CD14-positive monocyte (primary cell): ENCODE results near the gene SVIL. TPM values are rescaled to one million over a fixed set of nuclear protein-coding genes. Genes with fewer than 3 reads are reported as not detected.

ENCODE experiments used
- DNase-seq, 3 donors: peaks; one replicate each; pipeline ENCODE4 v3.0.0-alpha.2; 2011 to 2022
- H2AFZ ChIP-seq: 2 replicates; pipeline ENCODE4 v1.6.0; 2012; ENCODE audit warnings: mild to moderate bottlenecking, low read depth, low read length, inconsistent platforms; ENCODE audit not compliant: insufficient read depth, poor library complexity, severe bottlenecking
- H3K27ac ChIP-seq, 2 donors: 1 replicate in 1 of 2; 2 replicates in 1 of 2; pipeline ENCODE4 v1.5.1; 2012 to 2013; ENCODE audit warnings: low read length in 2 of 2, control low read depth in 1 of 2, inconsistent platforms in 1 of 2, low read depth in 1 of 2, mild to moderate bottlenecking in 1 of 2
- H3K27me3 ChIP-seq, 2 donors: one replicate each; pipeline versions ENCODE4 v1.6.0 to v1.6.1; 2011 to 2013; ENCODE audit warnings: low read length in 2 of 2; ENCODE audit not compliant: control insufficient read depth in 2 of 2, insufficient read depth in 2 of 2
- H3K36me3 ChIP-seq, 2 donors: replicated peaks in 1 of 2; 1 replicate in 1 of 2; 2 replicates in 1 of 2; pipeline versions ENCODE4 v1.5.1 to v1.6.1; 2012 to 2013; ENCODE audit warnings: low read length in 2 of 2, control low read depth in 1 of 2, inconsistent platforms in 1 of 2, mild to moderate bottlenecking in 1 of 2; ENCODE audit not compliant: insufficient read depth in 2 of 2, control insufficient read depth in 1 of 2
- H3K4me1 ChIP-seq, 2 donors: 1 replicate in 1 of 2; 2 replicates in 1 of 2; pipeline versions ENCODE4 v1.5.1 to v1.6.1; 2012 to 2013; ENCODE audit warnings: low read length in 2 of 2, control low read depth in 1 of 2, inconsistent platforms in 1 of 2, mild to moderate bottlenecking in 1 of 2, moderate library complexity in 1 of 2; ENCODE audit not compliant: insufficient read depth in 2 of 2, control insufficient read depth in 1 of 2
- H3K4me2 ChIP-seq: replicated peaks from 2 replicates; pipeline ENCODE3; 2012; ENCODE audit warnings: low read length, moderate library complexity, mild to moderate bottlenecking; ENCODE audit not compliant: poor library complexity, severe bottlenecking; ENCODE audit errors: extremely low read depth
- H3K4me3 ChIP-seq, 3 experiments: fragments of 200-600 bp in 1 of 3; sonication (generic) in 1 of 3; replicated peaks in 1 of 3; 1 replicate in 2 of 3; 2 replicates in 1 of 3; pipeline ENCODE4 v1.5.1; 2011 to 2013; ENCODE audit warnings: low read length in 3 of 3, mild to moderate bottlenecking in 3 of 3, control low read depth in 2 of 3, low read depth in 2 of 3, inconsistent platforms in 1 of 3, moderate library complexity in 1 of 3
- H3K79me2 ChIP-seq: 2 replicates; pipeline ENCODE4 v1.6.0; 2012; ENCODE audit warnings: mild to moderate bottlenecking, control low read depth, inconsistent platforms, low read length, moderate library complexity; ENCODE audit not compliant: insufficient read depth
- H3K9ac ChIP-seq: 2 replicates; pipeline ENCODE4 v1.6.0; 2017; ENCODE audit warnings: low read length, mild to moderate bottlenecking; ENCODE audit not compliant: insufficient read depth, poor library complexity, severe bottlenecking
- H3K9me3 ChIP-seq, 2 donors: replicated peaks in 1 of 2; 1 replicate in 1 of 2; 2 replicates in 1 of 2; pipeline versions ENCODE4 v1.5.1 to v1.6.1; 2012 to 2013; ENCODE audit warnings: low read length in 2 of 2, control low read depth in 1 of 2; ENCODE audit not compliant: control insufficient read depth in 1 of 2, insufficient read depth in 1 of 2
- H4K20me1 ChIP-seq: 2 replicates; pipeline ENCODE4 v1.6.0; 2012; ENCODE audit warnings: mild to moderate bottlenecking, low read length, control low read depth, moderate library complexity; ENCODE audit not compliant: insufficient read depth
- H3K27ac Mint-ChIP-seq, 7 donors: one replicate each; pipeline ENCODE4 v1.8.0; 2020; ENCODE audit warnings: mild to moderate bottlenecking in 7 of 7, mixed read lengths in 7 of 7, moderate library complexity in 6 of 7, inconsistent platforms in 2 of 7
- H3K27me3 Mint-ChIP-seq, 3 donors: one replicate each; pipeline ENCODE4 v1.8.0; 2021 to 2022; ENCODE audit warnings: low read depth in 3 of 3, mild to moderate bottlenecking in 3 of 3, mixed read lengths in 3 of 3, moderate library complexity in 3 of 3, inconsistent platforms in 1 of 3
- H3K36me3 Mint-ChIP-seq, 2 donors: one replicate each; pipeline ENCODE4 v1.8.0; 2020; ENCODE audit warnings: mixed read lengths in 2 of 2, inconsistent platforms in 1 of 2, mild to moderate bottlenecking in 1 of 2
- H3K4me1 Mint-ChIP-seq: one replicate; pipeline ENCODE4 v1.8.0; 2020; ENCODE audit warnings: mild to moderate bottlenecking, mixed read lengths
- H3K4me3 Mint-ChIP-seq, 2 donors: one replicate each; pipeline ENCODE4 v1.8.0; 2020; ENCODE audit warnings: mild to moderate bottlenecking in 2 of 2, mixed read lengths in 2 of 2, moderate library complexity in 1 of 2
- H3K9me3 Mint-ChIP-seq, 7 donors: one replicate each; pipeline ENCODE4 v1.8.0; 2020 to 2022; ENCODE audit warnings: mixed read lengths in 7 of 7, mild to moderate bottlenecking in 6 of 7, moderate library complexity in 6 of 7, inconsistent platforms in 2 of 7
- WGBS: methylation state at CpG from one replicate; pipeline ENCODE4 v1.1.5; 2013; ENCODE audit warnings: missing lambda C conversion rate; ENCODE audit not compliant: insufficient coverage; 5-methylcytosine and 5-hydroxymethylcytosine counted together
- intact Hi-C, 2 donors: fragments of 100-400 bp; cut with micrococcal nuclease; formaldehyde crosslinking; loops; one replicate each; pipeline versions ENCODE4 v1.15.0 to v1.15.1; 2023
- polyA plus RNA-seq, 3 donors: library from polyadenylated mRNA; depleted of rRNA in 1 of 3; unstranded in 2 of 3; stranded (reverse) in 1 of 3; fragments of 300-500 nt in 2 of 3; fragments of >200 nt in 1 of 3; fragmentation: Illumina TruSeq in 2 of 3; gene quantifications; 1 replicate in 2 of 3; 2 replicates in 1 of 3; pipeline ENCODE4 v1.2.3, GENCODE V29; 2012 to 2021
- TF ChIP-seq, protein P1 (sequence below): fragments of 200-600 bp; IDR thresholded peaks from one replicate; pipeline ENCODE4 v1.8.0; 2022; ENCODE audit warnings: antibody characterized with exemption, mild to moderate bottlenecking

Gene SVIL
- polyA plus RNA-seq, 3 donors = 2.1 to 14.3 (median 5.8) TPM

GRCh38 chr10:29643771-29644501 is 9.2 kb upstream of the SVIL start:
- 87% methylated on average over 12 of the region's 12 CpGs for WGBS
- Mint-ChIP-seq H3K36me3 (peaks cover 44 to 62% of the 10 kb centered on the region in 2 donors), H3K4me1 (peaks cover 39% of the 10 kb centered on the region), H3K4me3 (no peak overlapping the region), H3K9me3 (peaks cover 0 to 1% (median 0%) of the 10 kb centered on the region in 7 donors), H3K27me3 (peaks cover 0 to 2% (median 1%) of the 10 kb centered on the region in 3 donors), H3K27ac (peak overlapping the region in 6 of 7 donors; percentile 3 to 67 (median 42))
- H3K79me2 ChIP-seq = peaks cover 9% of the 10 kb centered on the region
- peaks cover 0 to 20% of the 10 kb centered on the region in 2 donors for H3K36me3 ChIP-seq
- H3K9ac ChIP-seq = no peak overlapping the region
- peaks cover 11 to 16% of the 10 kb centered on the region in 2 donors for H3K4me1 ChIP-seq
- no peak overlapping the region for H3K4me2 ChIP-seq
- intact Hi-C loops = no loop called here
- TF ChIP-seq, protein P1, sequence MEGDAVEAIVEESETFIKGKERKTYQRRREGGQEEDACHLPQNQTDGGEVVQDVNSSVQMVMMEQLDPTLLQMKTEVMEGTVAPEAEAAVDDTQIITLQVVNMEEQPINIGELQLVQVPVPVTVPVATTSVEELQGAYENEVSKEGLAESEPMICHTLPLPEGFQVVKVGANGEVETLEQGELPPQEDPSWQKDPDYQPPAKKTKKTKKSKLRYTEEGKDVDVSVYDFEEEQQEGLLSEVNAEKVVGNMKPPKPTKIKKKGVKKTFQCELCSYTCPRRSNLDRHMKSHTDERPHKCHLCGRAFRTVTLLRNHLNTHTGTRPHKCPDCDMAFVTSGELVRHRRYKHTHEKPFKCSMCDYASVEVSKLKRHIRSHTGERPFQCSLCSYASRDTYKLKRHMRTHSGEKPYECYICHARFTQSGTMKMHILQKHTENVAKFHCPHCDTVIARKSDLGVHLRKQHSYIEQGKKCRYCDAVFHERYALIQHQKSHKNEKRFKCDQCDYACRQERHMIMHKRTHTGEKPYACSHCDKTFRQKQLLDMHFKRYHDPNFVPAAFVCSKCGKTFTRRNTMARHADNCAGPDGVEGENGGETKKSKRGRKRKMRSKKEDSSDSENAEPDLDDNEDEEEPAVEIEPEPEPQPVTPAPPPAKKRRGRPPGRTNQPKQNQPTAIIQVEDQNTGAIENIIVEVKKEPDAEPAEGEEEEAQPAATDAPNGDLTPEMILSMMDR = no peak
- no peak overlapping the region for H2AFZ ChIP-seq
- H3K9me3 ChIP-seq = no peaks in the 10 kb centered on the region
- H3K4me3 ChIP-seq = no peak overlapping the region
- H4K20me1 ChIP-seq = peaks cover 3% of the 10 kb centered on the region
- no peaks in the 10 kb centered on the region for H3K27me3 ChIP-seq
- no peak for DNase-seq
- no peak overlapping the region for H3K27ac ChIP-seq

DNA sequence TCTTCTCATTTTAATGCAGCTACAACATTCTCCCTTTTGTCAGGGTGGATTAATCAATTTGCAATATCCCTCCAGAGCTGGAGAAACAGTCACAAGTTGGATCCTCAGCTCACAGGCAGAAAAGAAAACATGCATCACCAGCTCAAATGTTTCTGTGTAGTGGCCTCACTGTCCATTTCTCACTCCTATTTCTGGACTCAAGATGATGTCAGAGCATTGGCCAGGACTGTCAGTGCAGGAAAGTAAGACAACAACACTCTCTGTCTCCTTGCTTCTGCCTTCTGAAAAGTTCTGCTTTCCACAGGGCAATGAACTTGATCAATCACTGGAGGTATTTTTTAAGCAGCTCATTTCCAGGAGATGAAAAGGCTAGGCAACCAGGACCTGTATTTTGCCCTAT is 8.2 kb upstream of the SVIL start:
- Mint-ChIP-seq H3K27me3 (peaks cover 0 to 2% (median 1%) of the 10 kb centered on the region in 3 donors), H3K4me3 (no peak overlapping the region), H3K27ac (peak overlapping the region in 3 of 7 donors; percentile 66 to 90 (median 69)), H3K4me1 (peaks cover 37% of the 10 kb centered on the region), H3K36me3 (peaks cover 38 to 55% of the 10 kb centered on the region in 2 donors), H3K9me3 (peaks cover 0 to 1% (median 0%) of the 10 kb centered on the region in 7 donors)
- H3K9ac ChIP-seq = no peak overlapping the region
- H2AFZ ChIP-seq = no peak overlapping the region
- TF ChIP-seq, protein P1 = no peak
- no peak overlapping the region for H3K27ac ChIP-seq
- H3K4me3 ChIP-seq = no peak overlapping the region
- peaks cover 11 to 16% of the 10 kb centered on the region in 2 donors for H3K4me1 ChIP-seq
- peak in 1 of 3 donors; percentile 25 for DNase-seq
- no peaks in the 10 kb centered on the region for H3K27me3 ChIP-seq
- H3K9me3 ChIP-seq = no peaks in the 10 kb centered on the region
- peaks cover 7% of the 10 kb centered on the region for H3K79me2 ChIP-seq
- H3K36me3 ChIP-seq = peaks cover 0 to 21% of the 10 kb centered on the region in 2 donors
- H4K20me1 ChIP-seq = peaks cover 3% of the 10 kb centered on the region
- intact Hi-C loops = no loop called here
- no peak overlapping the region for H3K4me2 ChIP-seq
